Measurements from ENCODE around the gene YPEL5.

The YPEL5 gene

DNA sequence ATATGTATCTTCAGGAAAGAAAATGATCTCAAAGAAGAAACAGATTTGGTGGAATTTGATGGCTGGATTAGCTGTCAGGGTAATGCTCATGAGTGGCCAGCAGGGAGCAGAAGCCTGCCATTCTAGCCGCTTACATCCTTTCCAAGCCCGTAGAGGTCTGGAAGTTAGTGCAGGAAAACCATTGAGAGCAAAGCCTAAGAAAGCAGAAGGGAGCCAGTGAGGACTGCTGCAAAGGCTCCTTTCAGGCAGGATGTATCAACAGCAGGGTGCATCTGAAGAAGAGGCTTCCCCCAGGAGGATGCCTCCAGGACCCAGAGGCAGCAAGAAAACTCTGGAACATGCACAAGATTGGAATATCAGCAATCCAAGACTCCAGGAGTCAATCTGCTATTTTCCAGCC is 61.6 kb downstream of the YPEL5 start:
- no peak for DNase-seq

- DNase-seq = no peak
These were observed 62.4 kb downstream of the YPEL5 start for GRCh38 chr2:30209227-30209626.

All from 8988T (cell line).